Left lung (tissue), 10 donors: ENCODE measurements around the gene GRIA4. TPM values are rescaled to one million over a fixed set of nuclear protein-coding genes. Genes with fewer than 3 reads are reported as not detected.

Source experiments
- ATAC-seq: fragments of 200-7000 bp; cut with Tn5 transposase; one replicate; pipeline ENCODE4 v1.9.1; 2020; ENCODE audit warnings: moderate library complexity
- DNase-seq, 4 donors: peaks; one replicate each; pipeline ENCODE4 v3.0.0-alpha.2; 2013 to 2020
- H3K27ac ChIP-seq, 2 donors: fragments of 200-600 bp; sonication (generic) in 1 of 2; one replicate each; pipeline versions ENCODE4 v1.5.0 to v1.8.0; 2020 to 2021
- H3K27me3 ChIP-seq, 2 donors: fragments of 200-600 bp; sonication (generic) in 1 of 2; one replicate each; pipeline versions ENCODE4 v1.5.0 to v1.8.0; 2020 to 2021
- H3K36me3 ChIP-seq, 2 donors: fragments of 200-600 bp; sonication (generic) in 1 of 2; one replicate each; pipeline versions ENCODE4 v1.5.0 to v1.8.0; 2020 to 2021
- H3K4me1 ChIP-seq, 2 donors: fragments of 200-600 bp; one replicate each; pipeline ENCODE4 v1.8.0; 2021
- H3K4me3 ChIP-seq, 2 donors: fragments of 200-600 bp; sonication (generic) in 1 of 2; one replicate each; pipeline versions ENCODE4 v1.5.0 to v1.8.0; 2020 to 2021; ENCODE audit warnings: mild to moderate bottlenecking in 1 of 2
- H3K9me3 ChIP-seq, 2 donors: fragments of 200-600 bp; sonication (generic) in 1 of 2; one replicate each; pipeline versions ENCODE4 v1.5.0 to v1.8.0; 2020 to 2021
- intact Hi-C, 2 donors: fragments of 100-400 bp; cut with DNase I; formaldehyde crosslinking; loops; one replicate each; pipeline versions ENCODE4 v1.11.2 to v1.14.2; 2022
- polyA plus RNA-seq, 6 donors: library from polyadenylated mRNA; unstranded; fragments of 120-200 nt; gene quantifications; one replicate each; pipeline ENCODE4 v1.2.1, GENCODE V29; 2013; ENCODE audit not compliant: insufficient read length in 6 of 6
- total RNA-seq, 2 donors: library from RNA; stranded (reverse); fragmentation: NEBNext Ultra II Directional; extraction: Animal tissue kit (Norgen Biotek cat#: 25700); gene quantifications; one replicate each; pipeline ENCODE4 v1.2.1, GENCODE V29; 2021
- TF ChIP-seq, protein P1 (sequence below), 2 donors: fragments of 200-600 bp; sonication (generic) in 1 of 2; IDR thresholded peaks; one replicate each; pipeline versions ENCODE4 v1.5.0 to v1.8.0; 2021; ENCODE audit warnings: antibody characterized with exemption in 2 of 2
- donor health status: DM: no; HTN: yes; CAD: no.
- donor health status: DM: no; HTN: no; CAD: no.

Gene GRIA4
- total and polyA plus RNA-seq, 8 donors: 0.27 to 0.98 (median 0.63) TPM; not detected in 2

DNA sequence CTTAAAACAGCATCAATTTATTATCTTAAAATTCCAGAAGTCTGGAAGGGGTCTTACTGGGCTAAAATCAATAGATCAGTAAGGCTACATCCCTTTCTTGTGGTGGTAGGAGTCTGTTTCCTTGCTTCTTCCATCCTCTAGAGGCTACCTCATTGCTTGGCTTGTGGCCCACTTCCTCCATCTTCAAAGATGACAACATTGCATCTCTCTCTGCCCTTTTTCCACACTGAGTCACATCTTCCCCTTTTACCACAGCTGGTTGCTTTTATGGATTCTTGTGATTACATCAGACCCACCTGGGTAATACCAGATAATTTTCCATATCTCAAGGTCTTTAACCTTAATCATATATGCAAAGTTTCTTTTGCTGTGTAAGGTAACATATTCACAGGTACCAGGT is 60.9 kb downstream of the GRIA4 start:
- no peak overlapping the region for H3K4me3 ChIP-seq
- intact Hi-C loops: no loop called here

DNA sequence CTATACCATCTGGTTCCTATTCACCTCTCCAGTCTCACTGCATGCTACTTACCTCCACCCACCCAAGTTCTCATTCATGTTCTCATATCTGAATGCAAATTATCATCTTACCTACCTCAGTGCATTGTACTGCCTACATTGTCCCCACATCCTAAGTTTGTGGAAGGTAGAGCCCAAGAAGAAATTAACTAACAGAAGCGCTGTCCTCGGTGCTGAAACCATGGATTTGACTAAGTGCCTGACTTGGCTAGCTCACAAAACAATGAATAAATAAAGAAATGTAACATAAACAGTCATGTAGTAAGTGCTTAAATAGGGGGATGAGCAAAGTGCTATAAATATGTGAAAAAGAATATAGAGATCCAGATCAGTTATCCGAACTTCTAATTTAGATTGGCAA is 63.2 kb downstream of the GRIA4 start:
- TF ChIP-seq, protein P1, sequence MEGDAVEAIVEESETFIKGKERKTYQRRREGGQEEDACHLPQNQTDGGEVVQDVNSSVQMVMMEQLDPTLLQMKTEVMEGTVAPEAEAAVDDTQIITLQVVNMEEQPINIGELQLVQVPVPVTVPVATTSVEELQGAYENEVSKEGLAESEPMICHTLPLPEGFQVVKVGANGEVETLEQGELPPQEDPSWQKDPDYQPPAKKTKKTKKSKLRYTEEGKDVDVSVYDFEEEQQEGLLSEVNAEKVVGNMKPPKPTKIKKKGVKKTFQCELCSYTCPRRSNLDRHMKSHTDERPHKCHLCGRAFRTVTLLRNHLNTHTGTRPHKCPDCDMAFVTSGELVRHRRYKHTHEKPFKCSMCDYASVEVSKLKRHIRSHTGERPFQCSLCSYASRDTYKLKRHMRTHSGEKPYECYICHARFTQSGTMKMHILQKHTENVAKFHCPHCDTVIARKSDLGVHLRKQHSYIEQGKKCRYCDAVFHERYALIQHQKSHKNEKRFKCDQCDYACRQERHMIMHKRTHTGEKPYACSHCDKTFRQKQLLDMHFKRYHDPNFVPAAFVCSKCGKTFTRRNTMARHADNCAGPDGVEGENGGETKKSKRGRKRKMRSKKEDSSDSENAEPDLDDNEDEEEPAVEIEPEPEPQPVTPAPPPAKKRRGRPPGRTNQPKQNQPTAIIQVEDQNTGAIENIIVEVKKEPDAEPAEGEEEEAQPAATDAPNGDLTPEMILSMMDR (IDR thresholded peaks at IDR 0.05): no peak
- peak in 2 of 4 donors; percentile 65 to 66 for DNase-seq

More for the DNA sequence above, 60.9 kb downstream of the GRIA4 start:
- H3K9me3 ChIP-seq: no peaks in the 10 kb centered on the region
- no peaks in the 10 kb centered on the region for H3K27me3 ChIP-seq
- no peak overlapping the region for H3K27ac ChIP-seq
- ATAC-seq (no peak), DNase-seq (no peak)
- no peaks in the 10 kb centered on the region for H3K36me3 ChIP-seq
- no peaks in the 10 kb centered on the region for H3K4me1 ChIP-seq
- TF ChIP-seq, protein P1 (IDR thresholded peaks at IDR 0.05): no peak

DNA sequence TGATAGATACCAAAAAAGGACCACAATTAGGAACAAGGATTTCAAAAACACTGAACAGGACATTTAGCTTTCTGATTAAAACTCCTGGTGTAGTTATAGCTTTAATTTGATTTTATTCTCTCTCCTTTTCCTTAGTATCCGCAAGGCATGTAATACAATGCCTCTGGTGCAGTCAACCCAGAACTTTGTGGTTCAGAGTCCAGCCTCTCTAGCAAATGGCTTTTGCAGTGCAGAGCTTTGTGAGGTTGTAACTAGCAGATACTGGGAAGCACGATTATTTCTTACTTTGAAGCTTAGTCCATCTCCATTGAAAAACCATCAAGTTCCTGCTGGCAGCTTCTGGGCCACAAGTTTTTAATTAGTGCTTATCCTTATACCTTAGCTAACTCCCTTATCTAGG is 79.8 kb downstream of the GRIA4 start:
- TF ChIP-seq, protein P1 (IDR thresholded peaks at IDR 0.05): no peak
- intact Hi-C loops: no loop called here
- Histone ChIP-seq H3K9me3 (peaks cover 0 to 3% of the 10 kb centered on the region in 2 donors), H3K36me3 (no peaks in the 10 kb centered on the region), H3K27ac (no peak overlapping the region), H3K4me1 (no peaks in the 10 kb centered on the region), H3K27me3 (no peaks in the 10 kb centered on the region), H3K4me3 (no peak overlapping the region)
- no peak for DNase-seq
- ATAC-seq: no peak

More for the DNA sequence above, 63.2 kb downstream of the GRIA4 start:
- H3K27ac ChIP-seq: no peak overlapping the region
- H3K27me3 ChIP-seq: no peaks in the 10 kb centered on the region
- ATAC-seq: no peak
- no peaks in the 10 kb centered on the region for H3K9me3 ChIP-seq
- H3K4me3 ChIP-seq: no peak overlapping the region
- no peaks in the 10 kb centered on the region for H3K36me3 ChIP-seq
- intact Hi-C loops: no loop called here
- no peaks in the 10 kb centered on the region for H3K4me1 ChIP-seq

DNA sequence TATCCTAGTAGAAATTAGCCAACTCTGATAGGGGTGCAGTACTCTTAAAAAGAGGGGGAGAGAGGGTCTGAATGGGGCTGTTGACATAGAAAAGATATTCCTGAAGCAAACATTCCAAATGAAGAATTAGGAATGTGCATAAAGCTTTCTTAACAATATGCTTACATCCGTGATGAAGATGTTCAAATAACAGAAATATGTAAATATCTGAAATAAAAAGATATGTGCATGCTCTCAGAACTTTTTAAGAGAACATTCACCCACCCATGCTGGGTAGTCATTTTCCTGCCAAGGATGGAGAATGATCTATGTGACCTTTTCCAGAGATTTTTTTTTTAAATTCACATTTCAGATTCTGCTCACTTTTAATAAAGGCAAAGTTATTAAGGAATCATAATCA is 80.6 kb downstream of the GRIA4 start:
- Histone ChIP-seq H3K4me1 (no peaks in the 10 kb centered on the region), H3K27me3 (no peaks in the 10 kb centered on the region), H3K36me3 (no peaks in the 10 kb centered on the region), H3K27ac (no peak overlapping the region), H3K9me3 (peaks cover 0 to 3% of the 10 kb centered on the region in 2 donors), H3K4me3 (no peak overlapping the region)
- ATAC-seq (no peak), DNase-seq (no peak)
- TF ChIP-seq, protein P1 (IDR thresholded peaks at IDR 0.05): no peak
- intact Hi-C loops: no loop called here

- no peaks in the 10 kb centered on the region for H3K4me1 ChIP-seq
- ATAC-seq (no peak), DNase-seq (peak in 1 of 4 donors; percentile 2)
- H3K4me3 ChIP-seq: no peak overlapping the region
- TF ChIP-seq, protein P1 (IDR thresholded peaks at IDR 0.05): no peak
- no peaks in the 10 kb centered on the region for H3K9me3 ChIP-seq
- no peaks in the 10 kb centered on the region for H3K27me3 ChIP-seq
- no peaks in the 10 kb centered on the region for H3K36me3 ChIP-seq
- intact Hi-C loops: no loop called here
- no peak overlapping the region for H3K27ac ChIP-seq
Observed at GRCh38 chr11:105693075-105693759, 83.3 kb downstream of the GRIA4 start.
